Prostate gland (tissue), 2 donors: ENCODE data around the gene NME3. TPM values are rescaled to one million over a fixed set of nuclear protein-coding genes. Genes with fewer than 3 reads are reported as not detected.

ENCODE experiments used
- DNase-seq: peaks from one replicate; pipeline ENCODE4 v3.0.0-alpha.2; 2019; ENCODE audit warnings: low spot score
- H3K27ac ChIP-seq, 2 donors: fragments of 200-600 bp; sonication (generic); 2 replicates each; pipeline ENCODE4 v1.5.1; 2017 to 2019
- H3K27me3 ChIP-seq: fragments of 200-600 bp; sonication (generic); replicated peaks from 2 replicates; pipeline ENCODE4 v1.5.1; 2019; ENCODE audit not compliant: insufficient read depth
- H3K36me3 ChIP-seq, 2 donors: fragments of 200-600 bp; sonication (generic); 1 replicate in 1 of 2; 2 replicates in 1 of 2; pipeline versions ENCODE4 v1.5.1 to v1.8.1; 2017 to 2019
- H3K4me1 ChIP-seq: fragments of 200-600 bp; sonication (generic); replicated peaks from 2 replicates; pipeline ENCODE4 v1.5.1; 2019
- H3K4me3 ChIP-seq, 2 donors: fragments of 200-600 bp; sonication (generic); 2 replicates each; pipeline ENCODE4 v1.5.1; 2017 to 2019
- H3K9me3 ChIP-seq: fragments of 200-600 bp; sonication (generic); 2 replicates; pipeline ENCODE4 v1.5.1; 2017
- POLR2A ChIP-seq: fragments of 450-650 bp; IDR thresholded peaks from one replicate; pipeline ENCODE4 v1.6.1; 2016; ENCODE audit warnings: antibody characterized with exemption, mild to moderate bottlenecking
- POLR2AphosphoS5 ChIP-seq: sonication (generic); formaldehyde crosslinking; IDR thresholded peaks from one replicate; pipeline ENCODE4 v1.6.1; 2017; ENCODE audit warnings: antibody characterized with exemption
- WGBS: methylation state at CpG from one replicate; pipeline ENCODE4 v1.1.5; 2018; 5-methylcytosine and 5-hydroxymethylcytosine counted together
- intact Hi-C: fragments of 100-400 bp; cut with DNase I; formaldehyde crosslinking; loops from one replicate; pipeline ENCODE4 v1.14.2; 2022
- total RNA-seq, 2 donors: library from RNA; depleted of rRNA; stranded (reverse); fragments of >200 nt; gene quantifications; one replicate each; pipeline ENCODE4 v1.1.0, GENCODE V29; 2016
- TF ChIP-seq, protein P1 (sequence below), 4 experiments: fragments of 200-600 bp in 2 of 4; fragments of 450-650 bp in 2 of 4; sonication (generic) in 2 of 4; IDR thresholded peaks; 1 replicate in 3 of 4; 2 replicates in 1 of 4; pipeline ENCODE4 v1.5.1; 2016 to 2019; ENCODE audit warnings: antibody characterized with exemption in 4 of 4, mild to moderate bottlenecking in 2 of 4, moderate library complexity in 2 of 4

The NME3 gene
- total RNA-seq, 2 donors from 2014 or later, result 135 to 252 TPM

GRCh38 chr16:1779234-1779701, 7.9 kb upstream of the NME3 start:
- DNase-seq, result no peak
- WGBS, result 79% methylated on average over 8 of the region's 8 CpGs
- Histone ChIP-seq H3K4me1 (peaks cover 16% of the 10 kb centered on the region), H3K27ac (no peak overlapping the region), H3K9me3 (no peaks in the 10 kb centered on the region), H3K27me3 (no peaks in the 10 kb centered on the region), H3K36me3 (peaks cover 12 to 24% of the 10 kb centered on the region in 2 donors), H3K4me3 (no peak overlapping the region)
- intact Hi-C loops, result no loop called here
- no peak for TF ChIP-seq POLR2A
- TF ChIP-seq, protein P1, sequence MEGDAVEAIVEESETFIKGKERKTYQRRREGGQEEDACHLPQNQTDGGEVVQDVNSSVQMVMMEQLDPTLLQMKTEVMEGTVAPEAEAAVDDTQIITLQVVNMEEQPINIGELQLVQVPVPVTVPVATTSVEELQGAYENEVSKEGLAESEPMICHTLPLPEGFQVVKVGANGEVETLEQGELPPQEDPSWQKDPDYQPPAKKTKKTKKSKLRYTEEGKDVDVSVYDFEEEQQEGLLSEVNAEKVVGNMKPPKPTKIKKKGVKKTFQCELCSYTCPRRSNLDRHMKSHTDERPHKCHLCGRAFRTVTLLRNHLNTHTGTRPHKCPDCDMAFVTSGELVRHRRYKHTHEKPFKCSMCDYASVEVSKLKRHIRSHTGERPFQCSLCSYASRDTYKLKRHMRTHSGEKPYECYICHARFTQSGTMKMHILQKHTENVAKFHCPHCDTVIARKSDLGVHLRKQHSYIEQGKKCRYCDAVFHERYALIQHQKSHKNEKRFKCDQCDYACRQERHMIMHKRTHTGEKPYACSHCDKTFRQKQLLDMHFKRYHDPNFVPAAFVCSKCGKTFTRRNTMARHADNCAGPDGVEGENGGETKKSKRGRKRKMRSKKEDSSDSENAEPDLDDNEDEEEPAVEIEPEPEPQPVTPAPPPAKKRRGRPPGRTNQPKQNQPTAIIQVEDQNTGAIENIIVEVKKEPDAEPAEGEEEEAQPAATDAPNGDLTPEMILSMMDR (IDR thresholded peaks at IDR 0.05), result no peak
- TF ChIP-seq POLR2AphosphoS5, result no peak

GRCh38 chr16:1778200-1779179, 7.1 kb upstream of the NME3 start:
- no peaks in the 10 kb centered on the region for H3K27me3 ChIP-seq
- DNase-seq, result no peak
- WGBS, result 84% methylated on average over 30 of the region's 34 CpGs
- intact Hi-C loops, result no loop called here
- TF ChIP-seq, protein P1 (IDR thresholded peaks at IDR 0.05), result no peak
- no peak for TF ChIP-seq POLR2AphosphoS5
- no peak for TF ChIP-seq POLR2A
- H3K27ac ChIP-seq, result no peak overlapping the region
- H3K36me3 ChIP-seq, result peaks cover 12 to 24% of the 10 kb centered on the region in 2 donors
- H3K4me1 ChIP-seq, result peaks cover 16% of the 10 kb centered on the region
- H3K4me3 ChIP-seq, result no peak overlapping the region
- no peaks in the 10 kb centered on the region for H3K9me3 ChIP-seq

DNA sequence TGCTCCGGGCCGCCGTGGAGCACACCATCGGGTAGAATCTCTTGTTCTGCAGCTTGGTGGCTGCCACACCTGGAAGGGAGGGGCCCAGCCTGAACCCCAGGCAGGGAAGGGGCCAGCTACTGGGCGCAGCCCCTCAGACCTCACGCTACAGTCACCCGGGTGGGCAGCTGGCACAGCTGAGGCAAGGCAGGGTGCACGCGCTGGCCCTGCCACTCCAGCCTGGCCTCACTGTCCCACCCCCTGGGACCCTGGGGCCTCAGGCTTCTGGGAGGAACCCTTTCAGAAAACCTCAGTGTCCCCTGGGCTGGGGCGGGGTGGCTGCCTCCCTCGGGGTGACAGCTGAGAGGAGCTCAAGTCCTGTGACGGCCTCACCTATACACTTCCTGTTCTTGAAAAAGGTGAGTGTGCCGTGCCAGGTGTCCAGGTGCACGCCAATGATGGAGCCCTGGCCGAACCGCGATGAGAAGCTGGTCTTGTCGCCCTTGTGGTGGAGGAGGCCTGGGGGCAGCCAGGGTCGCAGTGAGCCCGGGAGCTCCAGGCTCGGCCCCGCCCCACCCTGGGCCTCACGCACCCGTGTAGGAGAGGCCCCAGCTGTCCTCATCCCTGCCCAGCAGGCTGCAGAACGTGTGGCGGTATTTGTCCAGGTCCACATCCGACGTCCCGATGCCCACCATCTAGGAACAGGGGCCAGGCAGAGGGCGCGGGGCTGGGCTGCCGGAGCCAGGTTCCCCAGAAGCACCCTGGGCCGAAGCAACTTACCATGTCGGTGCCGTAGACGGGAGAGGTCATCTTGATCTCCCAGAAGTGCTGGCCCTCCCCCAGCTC, 6.2 kb upstream of the NME3 start:
- Histone ChIP-seq H3K4me3 (no peak overlapping the region), H3K9me3 (no peaks in the 10 kb centered on the region), H3K27ac (no peak overlapping the region), H3K4me1 (peaks cover 16% of the 10 kb centered on the region), H3K36me3 (peaks cover 12 to 24% of the 10 kb centered on the region in 2 donors), H3K27me3 (no peaks in the 10 kb centered on the region)
- TF ChIP-seq, protein P1 (IDR thresholded peaks at IDR 0.05), result no peak
- no peak for DNase-seq
- intact Hi-C loops, result no loop called here
- 72% methylated on average over 22 of the region's 36 CpGs for WGBS

GRCh38 chr16:1776991-1777374, 5.6 kb upstream of the NME3 start:
- no peak for TF ChIP-seq POLR2A
- TF ChIP-seq POLR2AphosphoS5, result no peak
- TF ChIP-seq, protein P1 (IDR thresholded peaks at IDR 0.05), result no peak

More at GRCh38 chr16:1776991-1777374, 5.6 kb upstream of the NME3 start:
- no peak overlapping the region for H3K4me3 ChIP-seq
- intact Hi-C loops, result no loop called here
- H3K9me3 ChIP-seq, result no peaks in the 10 kb centered on the region
- H3K27ac ChIP-seq, result no peak overlapping the region
- H3K36me3 ChIP-seq, result peaks cover 12 to 24% of the 10 kb centered on the region in 2 donors
- peaks cover 16% of the 10 kb centered on the region for H3K4me1 ChIP-seq
- WGBS, result 92% methylated on average over 17 of the region's 22 CpGs
- DNase-seq, result no peak
- H3K27me3 ChIP-seq, result no peaks in the 10 kb centered on the region
